Measurements from ENCODE around the gene TSHZ3.

DNA sequence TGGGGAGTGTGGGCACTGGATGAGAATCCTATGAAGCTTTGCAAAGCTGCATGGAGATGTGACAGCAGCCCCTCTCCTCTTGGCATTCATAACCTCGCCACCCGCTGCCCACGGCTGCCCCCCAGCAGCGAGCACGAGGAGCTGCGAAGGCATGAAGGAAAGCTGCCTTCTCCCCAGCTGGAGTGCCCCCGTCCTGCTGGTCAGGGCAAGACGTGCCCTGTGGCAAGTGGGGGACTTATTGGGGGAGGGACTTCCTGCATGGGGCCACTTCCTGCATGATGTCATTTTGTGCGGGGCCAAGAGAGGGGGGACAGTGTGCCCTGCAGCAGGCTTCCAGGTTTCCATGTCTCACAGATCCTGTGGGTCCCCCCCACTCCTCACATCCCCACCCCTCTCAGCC, 85.9 kb downstream of the TSHZ3 start:
- TF ChIP-seq POLR2A (conservative IDR thresholded peaks at IDR 0.05) (no peak), YY1 (IDR thresholded peaks at IDR 0.05; ENCODE audit: borderline replicate concordance in 1 of 3, control insufficient read depth in 1 of 3, extremely low read depth in 1 of 3, insufficient read depth in 3 of 3, insufficient read length in 1 of 3, insufficient replicate concordance in 2 of 3, low read depth in 1 of 3, low read length in 2 of 3) (no peak)
- TF ChIP-seq, protein P1, sequence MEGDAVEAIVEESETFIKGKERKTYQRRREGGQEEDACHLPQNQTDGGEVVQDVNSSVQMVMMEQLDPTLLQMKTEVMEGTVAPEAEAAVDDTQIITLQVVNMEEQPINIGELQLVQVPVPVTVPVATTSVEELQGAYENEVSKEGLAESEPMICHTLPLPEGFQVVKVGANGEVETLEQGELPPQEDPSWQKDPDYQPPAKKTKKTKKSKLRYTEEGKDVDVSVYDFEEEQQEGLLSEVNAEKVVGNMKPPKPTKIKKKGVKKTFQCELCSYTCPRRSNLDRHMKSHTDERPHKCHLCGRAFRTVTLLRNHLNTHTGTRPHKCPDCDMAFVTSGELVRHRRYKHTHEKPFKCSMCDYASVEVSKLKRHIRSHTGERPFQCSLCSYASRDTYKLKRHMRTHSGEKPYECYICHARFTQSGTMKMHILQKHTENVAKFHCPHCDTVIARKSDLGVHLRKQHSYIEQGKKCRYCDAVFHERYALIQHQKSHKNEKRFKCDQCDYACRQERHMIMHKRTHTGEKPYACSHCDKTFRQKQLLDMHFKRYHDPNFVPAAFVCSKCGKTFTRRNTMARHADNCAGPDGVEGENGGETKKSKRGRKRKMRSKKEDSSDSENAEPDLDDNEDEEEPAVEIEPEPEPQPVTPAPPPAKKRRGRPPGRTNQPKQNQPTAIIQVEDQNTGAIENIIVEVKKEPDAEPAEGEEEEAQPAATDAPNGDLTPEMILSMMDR (IDR thresholded peaks at IDR 0.05 in 2 of 3, conservative IDR thresholded peaks at IDR 0.05 in 1 of 3; ENCODE audit: insufficient read depth in 2 of 3, low read depth in 1 of 3, low read length in 3 of 3), result no peak

Data from K562 (cell line).